OCI-LY1 (cell line): ENCODE data around the gene RNF6.

Source experiments
- H2AFZ ChIP-seq: fragments of 200-600 bp; sonication (generic), shearing (Covaris generic); 2 replicates; pipeline ENCODE4 v1.6.0; 2014; ENCODE audit warnings: antibody characterized with exemption, mild to moderate bottlenecking, low read length
- H3F3A ChIP-seq: fragments of 200-600 bp; sonication (generic), shearing (Covaris generic); 2 replicates; pipeline ENCODE4 v1.6.0; 2014; ENCODE audit warnings: mild to moderate bottlenecking, antibody characterized with exemption, low read length, moderate library complexity; ENCODE audit not compliant: insufficient read depth
- H3K27ac ChIP-seq: fragments of 200-600 bp; sonication (generic); 2 replicates; pipeline ENCODE4 v1.5.1; 2014; ENCODE audit warnings: low read length, mixed run types, mild to moderate bottlenecking, low read depth; ENCODE audit not compliant: poor library complexity, severe bottlenecking
- H3K27me3 ChIP-seq: fragments of 200-600 bp; sonication (generic); 2 replicates; pipeline ENCODE4 v1.6.0; 2014; ENCODE audit warnings: antibody characterized with exemption, mild to moderate bottlenecking, low read length, moderate library complexity; ENCODE audit not compliant: insufficient read depth
- H3K36me3 ChIP-seq: fragments of 200-600 bp; sonication (generic); 2 replicates; pipeline ENCODE4 v1.6.1; 2014; ENCODE audit warnings: mild to moderate bottlenecking, antibody characterized with exemption, low read length, moderate library complexity, mixed read lengths; ENCODE audit not compliant: insufficient read depth
- H3K4me1 ChIP-seq: fragments of 200-600 bp; sonication (generic); 2 replicates; pipeline ENCODE4 v1.5.1; 2014; ENCODE audit warnings: mild to moderate bottlenecking, low read length, moderate library complexity; ENCODE audit not compliant: insufficient read depth, severe bottlenecking
- H3K4me2 ChIP-seq: fragments of 200-600 bp; sonication (generic), shearing (Covaris generic); 2 replicates; pipeline ENCODE4 v1.6.1; 2014; ENCODE audit warnings: low read length
- H3K4me3 ChIP-seq: fragments of 200-600 bp; sonication (generic); 2 replicates; pipeline ENCODE4 v1.5.1; 2014; ENCODE audit warnings: low read length, low read depth, mild to moderate bottlenecking, mixed read lengths; ENCODE audit not compliant: poor library complexity, severe bottlenecking
- H3K79me2 ChIP-seq: fragments of 200-600 bp; shearing (Covaris generic); 2 replicates; pipeline ENCODE4 v1.6.1; 2016; ENCODE audit warnings: mixed run types, low read length, mixed read lengths; ENCODE audit not compliant: insufficient read depth
- H3K9ac ChIP-seq: fragments of 200-600 bp; sonication (generic), shearing (Covaris generic); 2 replicates; pipeline ENCODE4 v1.6.1; 2014; ENCODE audit warnings: mild to moderate bottlenecking, low read length, mixed read lengths
- H3K9me2 ChIP-seq: fragments of 200-600 bp; sonication (generic), shearing (Covaris generic); 2 replicates; pipeline ENCODE4 v1.6.1; 2014; ENCODE audit warnings: low read depth, mild to moderate bottlenecking, low read length, mixed read lengths
- H3K9me3 ChIP-seq: fragments of 200-600 bp; shearing (Covaris generic); 2 replicates; pipeline ENCODE4 v1.6.1; 2014; ENCODE audit warnings: low read length, mixed read lengths
- H4K20me1 ChIP-seq: fragments of 200-600 bp; sonication (generic), shearing (Covaris generic); 2 replicates; pipeline ENCODE4 v1.6.0; 2016; ENCODE audit warnings: mild to moderate bottlenecking, low read length; ENCODE audit not compliant: insufficient read depth
- CTCF ChIP-seq: fragments of 200-600 bp; sonication (generic), shearing (Covaris generic); IDR thresholded peaks from 2 replicates; pipeline ENCODE4 v1.5.1; 2017; ENCODE audit warnings: mild to moderate bottlenecking, antibody characterized with exemption, low read length, moderate library complexity, mixed read lengths
- EZH2 ChIP-seq: fragments of 200-600 bp; sonication (generic), shearing (Covaris generic); IDR thresholded peaks from 2 replicates; pipeline ENCODE4 v1.8.0; 2017; ENCODE audit warnings: borderline replicate concordance, mixed run types, mild to moderate bottlenecking, antibody characterized with exemption, low read length, moderate library complexity, mixed read lengths

The RNF6 gene

GRCh38 chr13:26246154-26246553 is 24.0 kb upstream of the RNF6 start:
- Histone ChIP-seq H3K79me2 (no peaks in the 10 kb centered on the region), H3K9ac (no peak overlapping the region), H3K9me3 (peaks cover 3% of the 10 kb centered on the region; the same call in 1 of the 2 replicates), H2AFZ (no peak overlapping the region), H4K20me1 (no peaks in the 10 kb centered on the region), H3K27me3 (no peaks in the 10 kb centered on the region), H3K4me1 (no peaks in the 10 kb centered on the region), H3K4me2 (no peak overlapping the region), H3F3A (no peaks in the 10 kb centered on the region), H3K9me2 (no peaks in the 10 kb centered on the region), H3K4me3 (no peak overlapping the region), H3K36me3 (no peaks in the 10 kb centered on the region), H3K27ac (no peak overlapping the region)
- TF ChIP-seq CTCF = no peak

- no peak for TF ChIP-seq EZH2
- no peak for TF ChIP-seq CTCF
- H2AFZ ChIP-seq = no peak overlapping the region
- no peaks in the 10 kb centered on the region for H3K9me3 ChIP-seq
- no peaks in the 10 kb centered on the region for H4K20me1 ChIP-seq
- H3K36me3 ChIP-seq = no peaks in the 10 kb centered on the region
- no peaks in the 10 kb centered on the region for H3F3A ChIP-seq
- no peak overlapping the region for H3K4me2 ChIP-seq
- no peaks in the 10 kb centered on the region for H3K4me1 ChIP-seq
- no peaks in the 10 kb centered on the region for H3K79me2 ChIP-seq
- no peak overlapping the region for H3K27ac ChIP-seq
- H3K9me2 ChIP-seq = no peaks in the 10 kb centered on the region
- H3K9ac ChIP-seq = no peak overlapping the region
- no peaks in the 10 kb centered on the region for H3K27me3 ChIP-seq
- no peak overlapping the region for H3K4me3 ChIP-seq
Observed at GRCh38 chr13:26236296-26236695, 14.2 kb upstream of the RNF6 start.

GRCh38 chr13:26230703-26231102 is 8.6 kb upstream of the RNF6 start:
- no peak overlapping the region for H3K9ac ChIP-seq
- H3K9me3 ChIP-seq = no peaks in the 10 kb centered on the region
- H3K4me2 ChIP-seq = no peak overlapping the region
- no peaks in the 10 kb centered on the region for H3F3A ChIP-seq
- no peaks in the 10 kb centered on the region for H3K27me3 ChIP-seq
- H3K36me3 ChIP-seq = no peaks in the 10 kb centered on the region
- TF ChIP-seq CTCF = no peak
- TF ChIP-seq EZH2 = no peak
- H2AFZ ChIP-seq = no peak overlapping the region
- H3K79me2 ChIP-seq = no peaks in the 10 kb centered on the region
- no peak overlapping the region for H3K4me3 ChIP-seq
- no peaks in the 10 kb centered on the region for H3K9me2 ChIP-seq
- no peaks in the 10 kb centered on the region for H4K20me1 ChIP-seq
- no peaks in the 10 kb centered on the region for H3K4me1 ChIP-seq
- no peak overlapping the region for H3K27ac ChIP-seq
